Small intestine (tissue), 7 donors: ENCODE results near the gene GDE1. TPM values are rescaled to one million over a fixed set of nuclear protein-coding genes. Genes with fewer than 3 reads are reported as not detected.

Source experiments
- DNase-seq, 2 donors: peaks; one replicate each; pipeline versions ENCODE4 v3.0.0 to v3.0.0-alpha.2; 2013
- FAIRE-seq: peaks from 2 replicates; lab custom pipeline; 2012; peaks lifted over from hg19 to GRCh38; lab: Jason Lieb, UNC
- H3K27ac ChIP-seq, 3 donors: one replicate each; pipeline ENCODE4 v1.5.1; 2013; ENCODE audit warnings: low read length in 2 of 3, mild to moderate bottlenecking in 2 of 3, control low read depth in 1 of 3, inconsistent platforms in 1 of 3, low read depth in 1 of 3, moderate library complexity in 1 of 3
- H3K27me3 ChIP-seq, 3 donors: one replicate each; pipeline ENCODE4 v1.6.1; 2013; ENCODE audit warnings: low read length in 3 of 3, inconsistent platforms in 1 of 3; ENCODE audit not compliant: control insufficient read depth in 3 of 3, insufficient read depth in 3 of 3
- H3K36me3 ChIP-seq, 3 donors: one replicate each; pipeline ENCODE4 v1.6.1; 2013; ENCODE audit warnings: low read length in 3 of 3, inconsistent platforms in 1 of 3, low read depth in 1 of 3, mild to moderate bottlenecking in 1 of 3, moderate library complexity in 1 of 3; ENCODE audit not compliant: control insufficient read depth in 3 of 3, insufficient read depth in 2 of 3
- H3K4me1 ChIP-seq, 3 donors: one replicate each; pipeline ENCODE4 v1.6.1; 2013; ENCODE audit warnings: low read length in 2 of 3, inconsistent platforms in 1 of 3, low read depth in 1 of 3, mild to moderate bottlenecking in 1 of 3, moderate library complexity in 1 of 3; ENCODE audit not compliant: control insufficient read depth in 3 of 3, insufficient read depth in 2 of 3
- H3K4me3 ChIP-seq, 3 donors: one replicate each; pipeline ENCODE4 v1.5.1; 2013; ENCODE audit warnings: low read length in 3 of 3, control low read depth in 1 of 3, inconsistent platforms in 1 of 3, low read depth in 1 of 3, mild to moderate bottlenecking in 1 of 3, moderate library complexity in 1 of 3
- H3K9me3 ChIP-seq, 2 donors: one replicate each; pipeline ENCODE4 v1.6.1; 2013; ENCODE audit warnings: low read depth in 1 of 2, low read length in 1 of 2; ENCODE audit not compliant: control insufficient read depth in 2 of 2, insufficient read depth in 1 of 2
- WGBS, 3 donors: extraction: QIAGEN DNeasy Blood & Tissue Kit; methylation state at CpG; one replicate each; pipeline ENCODE4 v1.1.7; 2013; 5-methylcytosine and 5-hydroxymethylcytosine counted together
- polyA plus RNA-seq, 4 donors: library from polyadenylated mRNA; stranded (reverse) in 3 of 4; unstranded in 1 of 4; fragments of 200-250 nt in 3 of 4; fragments of 120-200 nt in 1 of 4; gene quantifications; one replicate each; pipeline versions ENCODE4 v1.2.1 to v1.2.3, GENCODE V29; 2013
- donor health status: healthy with polysubstance abuse.
- donor health status: control.
- donor health status: control.
- donor health status: Bipolar disorder and iron deficiency.
- donor health status: healthy.

GDE1 gene
- polyA plus RNA-seq, 4 donors, result 29.7 to 70.8 (median 38.9) TPM

GRCh38 chr16:19490619-19491018 lies 31.3 kb downstream of the GDE1 start:
- WGBS, 3 donors, result 65 to 92% (median 91%) methylated on average over 1 of the region's 1 CpG
- Histone ChIP-seq H3K9me3 (no peaks in the 10 kb centered on the region), H3K27me3 (no peaks in the 10 kb centered on the region), H3K4me1 (peaks cover 2 to 14% (median 5%) of the 10 kb centered on the region in 3 donors), H3K4me3 (no peak overlapping the region), H3K36me3 (peaks cover 0 to 54% (median 12%) of the 10 kb centered on the region in 3 donors), H3K27ac (no peak overlapping the region)
- DNase-seq (no peak), FAIRE-seq (no peak)

GRCh38 chr16:19488213-19488640 lies 33.7 kb downstream of the GDE1 start:
- DNase-seq (peak; percentile 92 to 98), FAIRE-seq (no peak)
- Histone ChIP-seq H3K36me3 (peaks cover 0 to 55% (median 16%) of the 10 kb centered on the region in 3 donors), H3K9me3 (no peaks in the 10 kb centered on the region), H3K4me3 (no peak overlapping the region), H3K4me1 (peaks cover 2 to 14% (median 5%) of the 10 kb centered on the region in 3 donors), H3K27ac (peak overlapping the region; percentile 88 to 91 (median 90)), H3K27me3 (no peaks in the 10 kb centered on the region)
- 0 to 30% (median 27%) methylated on average over 4 of the region's 4 CpGs for WGBS, 3 donors

- no peak for DNase-seq
- WGBS, 3 donors, result 88 to 91% (median 89%) methylated on average over 10 of the region's 10 CpGs
- Histone ChIP-seq H3K36me3 (peaks cover 0 to 54% (median 14%) of the 10 kb centered on the region in 3 donors), H3K9me3 (no peaks in the 10 kb centered on the region), H3K27ac (peak overlapping the region in 1 of 3 donors; percentile 90), H3K4me1 (peaks cover 2 to 14% (median 5%) of the 10 kb centered on the region in 3 donors), H3K4me3 (no peak overlapping the region), H3K27me3 (no peaks in the 10 kb centered on the region)
- FAIRE-seq, result no peak
Observed at GRCh38 chr16:19486750-19487325, 35.1 kb downstream of the GDE1 start.

DNA sequence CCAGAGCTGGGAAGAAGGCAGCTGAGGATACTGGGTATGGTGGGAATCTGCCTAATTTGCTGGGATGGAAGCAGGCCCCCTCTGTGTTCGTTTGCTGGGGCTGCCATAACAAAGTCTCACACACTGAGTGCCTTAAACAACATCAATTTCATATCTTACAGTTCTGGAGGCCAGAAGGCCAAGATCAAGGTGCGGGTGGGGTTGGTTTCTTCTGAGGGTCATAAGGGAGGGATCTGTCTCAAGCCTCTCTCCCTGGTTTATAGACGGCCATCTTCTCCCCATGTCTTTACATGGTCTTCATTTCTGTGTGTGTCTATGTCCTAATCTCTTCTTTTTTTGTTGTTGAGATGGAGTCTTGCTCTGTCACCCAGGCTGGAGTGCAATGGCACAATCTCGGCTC lies 35.8 kb downstream of the GDE1 start:
- Histone ChIP-seq H3K9me3 (no peaks in the 10 kb centered on the region), H3K36me3 (peaks cover 2 to 56% (median 16%) of the 10 kb centered on the region in 3 donors), H3K27ac (no peak overlapping the region), H3K27me3 (no peaks in the 10 kb centered on the region), H3K4me3 (no peak overlapping the region), H3K4me1 (peaks cover 2 to 14% (median 5%) of the 10 kb centered on the region in 3 donors)
- DNase-seq, result no peak
- 84 to 90% (median 84%) methylated on average over 4 of the region's 4 CpGs for WGBS, 3 donors
- no peak for FAIRE-seq

GRCh38 chr16:19485611-19486010 lies 36.3 kb downstream of the GDE1 start:
- H3K4me1 ChIP-seq, result peaks cover 2 to 14% (median 5%) of the 10 kb centered on the region in 3 donors
- H3K4me3 ChIP-seq, result no peak overlapping the region
- FAIRE-seq (no peak), DNase-seq (no peak)
- 94 to 97% (median 95%) methylated on average over 5 of the region's 5 CpGs for WGBS, 3 donors
- H3K27me3 ChIP-seq, result no peaks in the 10 kb centered on the region
- H3K36me3 ChIP-seq, result peaks cover 2 to 54% (median 14%) of the 10 kb centered on the region in 3 donors
- no peak overlapping the region for H3K27ac ChIP-seq
- H3K9me3 ChIP-seq, result no peaks in the 10 kb centered on the region

GRCh38 chr16:19484096-19484495 lies 37.8 kb downstream of the GDE1 start:
- Histone ChIP-seq H3K27me3 (no peaks in the 10 kb centered on the region), H3K4me1 (peaks cover 2 to 14% (median 5%) of the 10 kb centered on the region in 3 donors), H3K27ac (no peak overlapping the region), H3K36me3 (peaks cover 2 to 47% (median 11%) of the 10 kb centered on the region in 3 donors), H3K9me3 (no peaks in the 10 kb centered on the region), H3K4me3 (no peak overlapping the region)
- FAIRE-seq, result no peak
- DNase-seq, result no peak
- WGBS, 3 donors, result 90 to 94% (median 90%) methylated on average over 3 of the region's 3 CpGs

DNA sequence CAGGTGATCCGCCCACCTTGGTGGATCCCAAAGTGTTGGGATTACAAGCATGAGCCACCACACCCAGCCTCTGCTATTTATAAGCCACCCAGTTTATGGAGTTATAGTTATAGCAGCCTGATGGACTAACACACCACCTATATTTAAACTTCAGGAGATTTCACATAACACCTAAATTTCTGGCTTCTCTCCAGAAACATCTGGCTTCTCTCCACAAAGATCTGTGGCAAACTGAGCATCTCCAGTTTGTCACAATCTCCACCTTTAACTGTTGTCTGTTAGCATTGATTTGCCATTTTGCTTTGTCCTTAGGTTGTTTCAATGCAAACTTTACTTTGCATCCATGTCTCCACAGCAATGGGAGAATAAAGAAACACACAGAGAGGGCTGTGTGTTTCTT lies 39.6 kb downstream of the GDE1 start:
- no peak for FAIRE-seq

DNA sequence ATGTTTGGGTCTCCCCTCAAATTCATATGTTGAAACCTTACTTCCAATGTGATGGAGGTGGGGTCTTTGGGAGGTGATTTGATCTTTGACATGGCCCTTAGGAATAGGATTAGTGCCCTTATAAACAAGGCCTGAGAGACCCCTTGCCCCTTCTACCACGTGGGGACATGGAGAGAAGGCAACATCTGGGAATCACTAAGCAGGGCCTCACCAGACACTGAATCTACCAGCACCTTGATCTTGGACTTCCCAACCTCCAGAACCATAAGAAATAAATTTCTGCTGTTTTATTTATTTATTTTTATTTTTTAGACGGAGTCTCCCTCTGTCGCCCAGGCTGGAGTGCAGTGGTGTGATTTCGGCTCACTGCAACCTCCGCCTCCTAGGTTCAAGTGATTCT lies 40.1 kb downstream of the GDE1 start:
- H3K36me3 ChIP-seq, result peaks cover 5 to 44% (median 20%) of the 10 kb centered on the region in 3 donors
- no peak overlapping the region for H3K27ac ChIP-seq
- FAIRE-seq, result no peak
- WGBS, 3 donors, result 87 to 93% (median 88%) methylated on average over 5 of the region's 5 CpGs
- no peak overlapping the region for H3K4me3 ChIP-seq
- no peaks in the 10 kb centered on the region for H3K9me3 ChIP-seq
- H3K4me1 ChIP-seq, result no peaks in the 10 kb centered on the region
- H3K27me3 ChIP-seq, result no peaks in the 10 kb centered on the region
- no peak for DNase-seq

More for the DNA sequence above, 39.6 kb downstream of the GDE1 start:
- no peaks in the 10 kb centered on the region for H3K9me3 ChIP-seq
- H3K4me3 ChIP-seq, result no peak overlapping the region
- H3K4me1 ChIP-seq, result no peaks in the 10 kb centered on the region
- H3K27ac ChIP-seq, result no peak overlapping the region
- H3K27me3 ChIP-seq, result no peaks in the 10 kb centered on the region
- WGBS, 3 donors, result 93 to 100% (median 100%) methylated on average over 1 of the region's 1 CpG
- DNase-seq, result no peak
- peaks cover 4 to 49% (median 18%) of the 10 kb centered on the region in 3 donors for H3K36me3 ChIP-seq
